NCI-H1694 treated with DMSO at 0.1 percent for 48 hours (cell line): Measurements from ENCODE around the gene SARS2.
"Not testable (repeated sequence)": the region's sequence is repeated elsewhere in the genome, so short reads cannot be mapped to it uniquely, and the experiment has no call there.

Experiments
- DNase-seq: peaks from one replicate; lab custom pipeline; 2025; lab: John Stamatoyannopoulos, UW

The SARS2 gene, protein sequence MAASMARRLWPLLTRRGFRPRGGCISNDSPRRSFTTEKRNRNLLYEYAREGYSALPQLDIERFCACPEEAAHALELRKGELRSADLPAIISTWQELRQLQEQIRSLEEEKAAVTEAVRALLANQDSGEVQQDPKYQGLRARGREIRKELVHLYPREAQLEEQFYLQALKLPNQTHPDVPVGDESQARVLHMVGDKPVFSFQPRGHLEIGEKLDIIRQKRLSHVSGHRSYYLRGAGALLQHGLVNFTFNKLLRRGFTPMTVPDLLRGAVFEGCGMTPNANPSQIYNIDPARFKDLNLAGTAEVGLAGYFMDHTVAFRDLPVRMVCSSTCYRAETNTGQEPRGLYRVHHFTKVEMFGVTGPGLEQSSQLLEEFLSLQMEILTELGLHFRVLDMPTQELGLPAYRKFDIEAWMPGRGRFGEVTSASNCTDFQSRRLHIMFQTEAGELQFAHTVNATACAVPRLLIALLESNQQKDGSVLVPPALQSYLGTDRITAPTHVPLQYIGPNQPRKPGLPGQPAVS

DNA sequence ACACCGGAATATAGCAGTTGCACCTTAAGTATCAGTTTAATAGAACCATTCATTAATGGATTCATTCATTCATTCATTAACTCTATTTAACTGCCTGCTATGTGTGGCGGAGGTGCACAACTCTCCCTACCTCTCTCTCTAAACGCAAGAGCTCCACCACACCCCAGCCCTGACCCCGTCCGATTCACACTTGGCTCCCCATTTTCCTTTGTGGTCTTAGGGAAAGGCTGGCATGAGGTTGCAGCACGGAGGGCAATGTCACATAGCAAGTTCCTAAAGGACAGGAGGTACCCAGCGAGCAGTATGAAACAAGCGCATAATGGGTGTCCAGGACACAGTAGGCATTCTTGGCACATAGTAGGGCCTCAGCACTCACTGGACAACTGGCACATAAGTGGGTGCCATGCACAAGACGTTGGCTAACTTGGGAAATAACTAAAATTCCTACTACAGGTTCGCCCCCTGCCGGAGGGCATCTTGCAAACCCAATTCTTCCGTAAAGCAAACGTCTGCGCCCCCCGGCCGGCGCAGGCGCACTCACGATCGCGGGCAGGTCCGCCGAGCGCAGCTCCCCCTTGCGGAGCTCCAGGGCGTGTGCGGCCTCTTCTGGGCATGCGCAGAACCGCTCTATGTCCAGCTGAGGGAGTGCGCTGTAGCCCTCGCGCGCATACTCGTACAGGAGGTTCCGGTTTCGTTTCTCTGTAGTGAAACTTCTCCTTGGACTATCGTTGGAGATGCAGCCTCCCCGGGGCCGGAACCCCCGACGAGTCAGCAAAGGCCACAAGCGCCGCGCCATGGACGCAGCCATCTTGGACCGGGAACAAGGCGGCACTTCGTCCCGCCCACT is at the start of gene SARS2:
Gene SARS2 (minus strand): TSS at position 835 of the 847 bp plus-strand sequence. CDS start 27 bp downstream, at position 808.
- DNase-seq, result peak; percentile 96

DNA sequence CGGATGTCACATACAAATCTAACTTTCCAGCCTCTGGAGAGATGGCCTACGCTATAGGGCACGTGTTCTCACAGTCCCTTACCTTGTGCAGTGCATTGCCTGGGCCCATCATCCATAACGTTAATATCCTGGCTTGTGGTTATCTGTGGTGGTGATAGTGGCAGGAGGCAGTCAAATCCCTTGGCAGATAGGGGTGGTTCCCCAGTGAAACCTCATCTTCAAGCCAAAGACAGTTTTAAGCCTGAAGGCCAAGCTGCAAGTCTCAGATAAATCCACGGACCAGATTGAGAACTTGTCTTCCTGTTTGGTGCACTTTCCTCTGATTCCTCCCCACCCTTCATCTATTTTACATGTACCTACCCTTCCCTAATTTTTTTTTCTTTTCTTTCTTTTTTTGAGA is 49.2 kb upstream of the SARS2 start:
- DNase-seq, result no peak

DNA sequence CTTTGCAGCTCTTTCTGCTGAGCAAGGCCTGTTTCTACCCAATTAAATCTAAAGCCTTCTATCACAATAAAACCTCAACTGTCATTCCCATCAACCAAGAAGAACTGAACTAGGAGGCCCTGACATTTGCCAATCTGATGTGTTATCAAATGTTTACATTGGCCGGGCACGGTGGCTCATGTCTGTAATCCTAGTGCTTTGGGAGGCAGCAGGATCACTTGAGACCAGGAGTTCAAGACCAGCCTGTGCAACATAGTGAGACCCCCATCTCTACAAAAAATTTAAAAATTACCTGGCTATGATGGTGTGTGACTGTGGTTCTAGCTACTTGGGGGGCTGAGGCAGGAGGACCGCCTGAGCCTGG is 47.7 kb upstream of the SARS2 start:
- no peak for DNase-seq

DNA sequence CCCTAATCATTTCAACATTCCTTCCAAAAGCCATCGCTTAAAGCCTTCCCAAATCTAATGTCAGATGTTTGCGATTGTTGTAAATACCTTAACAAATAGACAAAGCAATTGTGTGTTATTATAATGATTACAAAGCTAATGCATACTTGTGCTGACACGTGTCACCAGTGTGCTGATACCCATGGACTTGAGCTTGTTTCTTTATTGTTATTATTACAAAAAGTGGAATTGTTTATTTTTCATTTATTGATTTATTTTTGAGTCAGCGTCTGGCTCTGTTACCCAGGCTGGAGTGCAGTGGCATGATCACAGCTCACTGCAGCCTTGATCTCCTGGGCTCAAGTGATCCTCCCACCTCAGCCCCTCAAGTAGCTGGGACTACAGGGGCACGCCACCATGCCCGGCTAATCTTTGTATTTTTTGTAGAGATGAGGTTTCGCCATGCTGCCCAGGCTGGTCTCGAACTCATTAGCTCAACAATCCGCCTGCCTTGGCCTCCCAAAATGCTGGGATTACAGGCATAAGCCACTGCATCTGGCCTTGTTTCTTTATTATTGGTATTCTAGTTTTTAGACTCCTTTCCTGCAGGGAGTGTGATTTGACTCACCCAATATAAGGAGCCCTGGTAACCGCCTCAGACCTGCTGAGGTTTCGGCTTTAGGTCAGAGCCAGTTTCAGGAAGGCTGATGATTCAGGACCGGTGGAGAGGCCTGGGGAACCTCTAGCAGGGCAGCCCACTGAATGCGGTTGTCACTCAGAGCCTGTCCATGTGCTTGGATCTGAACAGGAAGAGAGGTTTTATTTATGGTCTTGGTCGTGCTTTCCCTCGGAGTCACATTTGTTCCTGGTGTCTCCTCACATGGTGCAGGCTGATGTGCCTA is 47.1 kb upstream of the SARS2 start:
- no peak for DNase-seq

DNA sequence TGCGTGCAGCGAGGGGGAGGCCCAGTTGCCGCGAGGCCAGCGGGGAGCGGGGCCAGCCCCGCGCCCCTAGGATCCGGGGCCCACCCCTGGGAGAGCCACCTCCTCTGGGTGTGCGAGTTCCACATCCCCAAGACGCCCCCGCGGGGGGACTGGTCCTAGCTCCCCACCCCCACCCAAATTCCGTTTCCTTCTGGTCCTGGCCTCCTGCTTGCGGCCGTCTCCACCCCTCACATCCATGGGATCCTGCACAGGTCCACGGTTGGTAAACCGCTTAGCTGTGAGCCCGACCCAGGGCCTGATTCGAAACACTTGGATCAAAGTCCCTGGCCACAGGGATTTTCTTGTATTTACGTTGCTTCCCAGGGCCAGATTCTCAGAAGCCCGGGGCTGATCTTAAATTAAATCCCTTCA is 45.3 kb upstream of the SARS2 start:
- no peak for DNase-seq

DNA sequence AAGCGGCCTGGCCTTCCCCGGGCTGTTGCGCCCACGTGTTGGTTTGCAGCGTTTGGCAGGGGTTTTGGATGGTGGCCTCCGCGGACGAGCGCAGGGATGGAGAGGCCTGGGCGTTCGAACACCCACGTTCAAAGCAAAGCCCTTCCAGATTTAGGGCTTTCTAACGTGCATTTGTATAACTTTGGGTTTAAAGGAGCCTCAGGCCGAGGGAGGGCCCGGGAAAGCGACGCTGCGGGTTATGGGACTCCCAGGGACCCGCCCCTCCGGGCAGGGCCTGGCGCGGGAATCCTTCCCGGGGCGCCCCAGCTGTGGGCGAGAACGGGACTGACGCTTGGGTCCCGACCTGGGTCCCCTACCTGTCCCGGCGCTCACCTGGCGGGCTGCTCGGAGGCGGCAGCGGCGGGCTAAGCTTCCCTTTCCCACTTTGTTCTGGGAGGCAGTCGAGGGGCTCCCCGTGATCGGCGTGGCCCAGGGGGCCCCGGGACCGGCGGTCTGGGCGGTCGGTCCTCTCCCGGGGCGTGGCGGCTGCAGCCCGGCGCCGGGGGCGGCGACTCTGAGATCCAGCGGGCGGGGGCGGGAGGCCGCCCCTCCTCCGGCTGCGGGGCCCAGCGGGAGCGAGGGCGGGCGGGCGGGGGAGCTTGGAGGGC is 44.8 kb upstream of the SARS2 start, which contains the start of gene FBXO17:
Gene FBXO17 (minus strand): TSS at position 529 of the 647 bp plus-strand sequence. CDS start 25,423 bp downstream, outside the sequence.
- no peak for DNase-seq

DNA sequence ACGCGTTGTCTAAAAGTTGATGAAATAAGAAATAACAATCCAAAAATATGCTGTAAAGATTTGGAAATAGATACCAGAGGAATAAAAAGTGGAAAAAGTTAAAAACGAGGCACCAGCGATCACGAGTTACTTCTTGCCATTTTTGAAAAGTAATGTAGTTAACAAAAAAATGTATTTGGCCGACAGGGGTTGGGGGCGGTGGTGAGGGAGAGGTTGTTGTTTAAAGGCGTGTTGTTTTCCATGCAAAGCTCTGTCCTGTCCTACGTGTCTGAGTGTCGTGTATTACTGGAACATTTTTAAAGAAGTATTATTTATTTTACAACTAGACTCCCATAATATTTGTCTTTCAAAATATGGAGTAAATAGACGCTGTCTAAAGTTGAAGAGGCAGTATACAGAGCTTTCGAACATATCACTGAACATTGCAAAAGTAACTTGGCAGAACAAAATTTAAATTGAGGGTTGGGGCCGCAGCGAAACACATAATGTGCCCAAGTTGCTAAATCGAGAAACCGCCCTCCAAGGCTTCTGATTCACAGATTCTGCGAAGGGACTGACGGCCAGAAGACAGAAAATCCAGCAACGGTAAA is 44.2 kb upstream of the SARS2 start:
- no peak for DNase-seq

DNA sequence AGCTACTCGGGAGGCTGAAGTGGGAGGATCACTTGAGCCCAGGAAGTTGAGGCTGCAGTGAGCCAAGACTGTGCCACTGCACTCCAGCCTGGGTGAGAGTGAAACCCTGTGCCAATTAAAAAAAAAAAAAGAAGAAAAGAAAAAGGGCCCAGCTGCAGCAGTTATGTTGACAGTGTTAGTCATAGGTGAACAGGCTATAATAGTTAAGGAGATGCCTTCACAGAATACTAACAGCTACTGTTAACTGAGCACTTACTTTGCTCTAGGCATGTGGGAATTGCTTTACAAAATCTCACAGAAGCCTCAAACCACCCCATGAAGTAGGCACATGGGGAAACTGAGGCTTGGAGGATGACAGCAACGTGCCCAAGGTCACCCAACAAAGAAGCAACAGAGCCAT is 41.1 kb upstream of the SARS2 start:
- DNase-seq, result no peak

DNA sequence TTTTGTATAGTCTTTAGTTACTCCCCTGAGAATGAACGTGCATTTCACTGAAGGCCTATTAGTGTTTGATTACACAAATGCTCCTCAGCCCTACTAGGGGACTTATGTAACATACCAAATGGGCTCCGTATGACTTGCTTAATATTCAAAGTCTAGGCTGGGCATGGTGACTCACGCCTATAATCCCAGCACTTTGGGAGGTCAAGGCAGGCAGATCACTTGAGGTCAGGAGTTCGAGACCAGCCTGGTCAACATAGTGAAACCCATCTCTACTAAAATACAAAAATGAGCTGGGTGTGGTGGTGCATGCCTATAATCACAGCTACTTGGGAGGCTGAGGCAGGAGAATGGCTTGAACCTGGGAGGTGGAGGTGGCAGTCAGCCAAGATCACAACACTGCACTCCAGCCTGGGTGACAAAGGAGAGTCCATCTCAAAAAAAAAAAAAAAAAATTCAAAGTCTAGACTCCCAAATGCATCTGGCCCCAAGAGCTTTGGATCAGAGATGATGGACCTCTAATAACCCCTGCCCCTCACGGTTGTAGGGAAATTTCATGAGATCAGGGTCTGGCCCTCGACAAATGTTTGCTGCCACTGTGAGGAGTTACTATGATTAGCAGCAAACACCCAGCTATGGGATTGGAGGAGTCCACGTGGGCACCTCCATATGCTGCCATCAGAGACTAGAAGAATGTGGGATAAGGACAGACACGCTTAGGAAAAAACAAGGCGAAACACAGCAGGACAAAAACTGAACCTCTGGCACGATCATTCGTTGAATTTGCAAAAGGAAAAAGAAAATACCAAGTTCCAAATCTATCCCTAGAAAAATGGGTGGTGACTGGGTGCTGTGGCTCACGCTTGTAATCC is 40.3 kb upstream of the SARS2 start:
- no peak for DNase-seq

DNA sequence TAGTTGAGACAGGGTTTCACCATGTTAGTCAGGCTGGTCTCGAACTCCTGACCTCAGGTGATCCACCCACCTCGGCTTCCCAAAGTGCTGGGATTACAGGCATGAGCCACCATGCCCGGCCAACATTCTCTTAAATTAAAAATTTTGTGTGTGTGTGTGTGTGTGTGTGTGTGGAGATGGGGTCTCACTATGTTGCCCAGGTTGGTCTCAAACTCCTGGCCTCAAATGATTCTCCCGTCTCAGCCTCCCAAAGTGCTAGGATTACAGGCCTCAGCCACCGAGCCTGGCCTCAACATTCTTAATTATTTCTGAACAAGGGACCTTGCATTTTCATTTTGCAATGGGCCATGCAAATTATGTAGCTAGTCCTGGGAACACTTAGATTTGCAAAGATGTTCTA is 35.6 kb upstream of the SARS2 start:
- not testable (repeated sequence) for DNase-seq

DNA sequence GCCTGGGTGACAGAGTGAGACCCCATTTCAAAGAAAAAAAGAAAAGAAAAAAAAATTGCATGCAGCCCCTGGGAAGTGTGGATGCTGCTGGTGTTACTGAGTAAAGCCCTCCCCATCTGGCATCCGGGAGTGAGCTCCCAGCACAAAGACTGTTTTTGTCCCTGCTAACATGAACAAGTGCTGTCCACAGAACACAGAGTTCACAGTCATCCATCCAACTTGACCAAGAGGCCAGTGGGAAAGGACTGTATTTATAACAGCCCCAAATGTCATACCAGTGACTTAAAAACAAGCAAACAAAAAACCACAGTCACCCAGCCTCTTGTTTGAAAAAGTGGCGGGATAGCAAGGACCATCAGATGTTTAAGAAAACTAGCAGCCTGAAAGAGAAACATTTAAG is 34.2 kb upstream of the SARS2 start:
- DNase-seq, result no peak

DNA sequence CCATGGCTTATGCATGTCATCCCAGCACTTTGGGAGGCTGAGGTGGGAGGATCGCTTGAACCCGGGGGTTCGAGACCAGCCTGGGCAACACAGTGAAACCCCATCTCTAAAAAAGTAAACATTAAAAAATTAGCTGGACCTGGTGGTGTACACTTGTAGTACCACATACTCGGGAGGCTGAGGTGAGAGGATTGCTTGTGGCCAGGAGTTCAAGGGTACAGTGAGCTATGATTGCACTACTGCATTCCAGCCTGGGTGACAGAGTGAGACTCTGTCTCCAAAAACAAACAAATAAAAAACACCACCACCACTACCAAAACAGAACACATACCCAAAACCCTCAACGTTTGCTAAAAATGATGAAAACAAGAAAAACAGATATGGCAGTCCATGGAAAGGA is 29.1 kb upstream of the SARS2 start:
- DNase-seq, result no peak

DNA sequence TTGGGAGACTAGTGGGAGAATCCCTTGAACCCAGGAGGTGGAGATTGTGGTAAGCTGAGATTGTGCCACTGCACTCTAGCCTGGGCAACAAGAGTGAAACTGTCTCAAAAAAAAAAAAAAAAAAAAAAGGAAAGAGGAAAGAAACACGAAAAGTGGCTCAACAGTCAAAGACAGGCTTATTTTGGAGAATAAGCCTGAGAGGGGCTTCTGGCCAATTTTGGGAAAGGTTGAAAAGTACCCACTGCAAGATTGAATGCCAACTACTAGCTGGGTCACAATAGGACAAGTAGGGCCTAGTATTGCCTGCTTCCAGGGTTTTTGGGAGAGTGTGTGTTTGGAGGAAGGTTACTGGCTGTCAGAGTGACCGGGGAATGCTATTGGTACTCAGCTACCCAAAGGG is 27.7 kb upstream of the SARS2 start:
- DNase-seq, result no peak

DNA sequence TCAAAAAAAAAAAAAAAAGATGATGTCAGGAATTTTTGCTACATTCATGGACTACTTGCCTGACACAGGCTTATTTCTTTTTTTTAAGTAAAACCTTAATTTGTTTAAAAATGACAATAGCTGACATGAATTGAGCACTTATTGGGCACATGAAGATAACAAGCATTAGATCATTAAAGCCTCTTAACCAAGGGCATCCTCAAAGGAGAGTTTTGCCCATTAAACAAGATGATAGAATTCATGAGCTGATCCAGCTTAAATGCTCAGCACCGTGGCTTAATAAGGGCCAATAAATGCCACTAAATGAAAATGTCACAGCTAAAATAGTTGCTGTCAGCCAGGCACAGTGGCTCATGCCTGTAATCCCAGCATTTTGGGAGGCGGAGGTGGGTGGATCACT is 25.7 kb upstream of the SARS2 start:
- no peak for DNase-seq

DNA sequence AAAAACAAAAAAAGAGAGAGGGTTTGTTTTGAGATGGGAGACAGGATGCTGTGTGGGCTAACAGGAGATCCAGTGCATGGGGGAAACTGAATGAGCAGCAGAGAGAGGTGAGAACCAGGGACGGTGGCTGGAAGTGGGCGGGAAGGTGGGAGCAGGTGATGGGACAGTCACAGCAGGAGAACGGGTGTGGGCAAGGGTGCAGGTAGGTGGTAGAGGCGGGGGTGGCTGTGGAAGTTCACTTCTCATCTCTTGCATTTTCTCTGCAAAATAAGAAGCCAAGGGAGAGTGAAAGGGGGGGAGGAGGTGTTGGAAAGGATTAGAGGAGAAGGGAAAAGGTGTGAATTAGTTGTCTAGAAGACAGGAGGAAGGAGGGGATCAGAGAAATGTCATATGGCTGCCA is 23.1 kb upstream of the SARS2 start:
- DNase-seq, result no peak

DNA sequence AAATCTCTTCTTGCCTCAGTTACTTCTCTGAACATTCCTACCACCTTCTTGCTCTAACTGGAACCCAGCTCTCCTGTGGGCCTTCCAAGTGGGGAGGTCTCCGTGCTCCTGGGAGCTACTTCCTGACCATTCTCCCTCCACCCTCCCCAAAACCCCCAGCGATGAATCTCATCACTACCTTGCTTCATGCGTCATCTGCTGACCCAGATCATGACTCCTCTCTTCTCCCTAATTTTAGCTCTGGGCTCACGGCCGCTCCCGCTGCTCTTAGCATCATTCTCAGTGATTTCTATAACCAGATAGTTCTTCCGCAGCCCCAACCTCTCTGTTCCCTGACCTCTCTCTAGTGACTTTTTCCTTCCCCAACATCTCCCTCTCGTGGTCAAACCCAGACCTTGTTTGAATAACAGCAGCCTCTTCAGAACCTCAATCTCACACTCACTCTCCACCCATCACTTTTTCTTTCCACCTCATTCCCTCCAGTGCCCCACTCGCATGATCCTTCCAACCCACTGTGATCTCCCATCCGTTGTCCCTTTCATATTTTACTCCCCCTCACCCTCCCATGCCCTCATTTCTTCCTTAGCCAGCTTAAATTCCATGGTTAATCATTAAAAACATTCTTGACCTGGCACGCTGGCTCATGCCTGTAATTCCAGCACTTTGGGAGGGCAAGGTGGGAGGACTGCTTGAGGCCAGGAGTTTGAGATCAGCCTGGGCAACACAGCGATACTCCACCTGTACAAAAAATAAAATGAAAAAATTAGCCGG is 22.0 kb upstream of the SARS2 start:
- peak; percentile 72 for DNase-seq

DNA sequence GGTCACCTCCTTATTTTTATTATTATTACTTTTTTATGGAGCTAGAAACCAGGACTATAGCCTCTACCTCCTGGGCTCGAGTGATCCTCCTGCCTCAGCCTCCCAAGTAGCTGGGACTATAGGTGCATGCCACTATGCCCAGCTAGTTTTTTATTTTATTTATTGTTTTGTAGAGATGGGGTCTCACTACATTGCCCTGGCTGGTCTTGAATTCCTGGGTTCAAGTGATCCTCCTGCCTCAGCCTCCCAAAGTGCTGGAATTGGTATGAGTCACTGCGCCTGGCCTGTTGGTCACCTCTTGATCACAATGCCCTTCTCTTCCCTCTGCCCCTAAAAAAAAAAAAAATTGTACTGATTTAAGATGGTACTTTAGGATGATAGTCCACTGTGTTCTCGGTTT is 20.6 kb upstream of the SARS2 start:
- no peak for DNase-seq

DNA sequence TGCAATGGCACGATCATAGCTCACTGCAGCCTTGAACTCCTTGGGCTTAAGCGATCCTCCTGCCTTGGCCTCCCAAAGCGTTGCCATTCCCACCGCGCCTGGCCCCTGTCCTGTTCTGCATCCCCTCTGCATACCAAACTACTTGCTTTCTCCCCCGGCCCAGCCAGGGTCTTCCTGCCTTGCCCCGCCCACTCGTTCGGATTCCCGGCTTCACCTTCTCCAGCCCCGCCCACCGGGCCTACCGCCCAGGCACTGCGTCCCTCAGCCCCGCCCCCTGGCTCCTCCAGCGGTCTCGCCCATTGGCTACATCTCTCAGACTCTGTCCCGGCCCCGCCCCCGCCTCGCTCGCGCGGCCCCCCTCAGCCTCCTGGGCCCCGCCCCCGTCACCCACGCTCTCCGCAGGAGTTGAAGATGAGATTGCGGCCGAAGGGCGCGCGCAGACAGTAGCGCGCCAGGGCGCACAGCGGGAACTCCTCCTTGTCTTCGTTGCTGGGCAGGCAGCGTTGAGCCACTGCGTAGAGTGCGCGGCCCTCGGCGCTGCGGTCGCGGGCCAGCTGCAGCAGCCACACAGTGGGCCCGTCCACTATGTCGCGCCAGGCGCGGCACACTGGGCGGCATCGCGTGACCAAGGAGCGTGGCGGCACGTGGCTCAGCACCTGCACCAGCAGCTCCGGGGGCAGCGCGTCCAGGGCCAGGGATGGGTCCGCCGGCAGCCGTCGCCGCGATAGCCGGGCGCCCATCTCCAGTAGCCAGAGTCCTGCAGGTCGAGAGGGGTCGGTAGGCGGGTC is 19.2 kb upstream of the SARS2 start:
- DNase-seq, result no peak
